Head of caudate nucleus (tissue), 42 donors: ENCODE data around the gene KANK4.

Experiments
- DNase-seq, 42 donors: peaks; one replicate each; pipeline versions ENCODE4 v3.0.0 to v3.0.0-alpha.2; 2020 to 2021; ENCODE audit warnings: mixed read lengths in 7 of 42
- intact Hi-C: fragments of 100-400 bp; cut with DNase I; formaldehyde crosslinking; loops from one replicate; pipeline ENCODE4 v1.15.0; 2022

KANK4 gene

GRCh38 chr1:62318756-62319544 is at the start of gene KANK4:
Gene KANK4 (minus strand): TSS chr1:62319434. CDS start chr1:62281564, 37,870 bp downstream.
- intact Hi-C loops = no loop called here
- peak in 1 of 42 donors; percentile 15 for DNase-seq

- no peak for DNase-seq
- intact Hi-C loops = no loop called here
These were observed 49.8 kb upstream of the KANK4 start for GRCh38 chr1:62368989-62369388.

GRCh38 chr1:62367005-62367557 is 47.8 kb upstream of the KANK4 start:
- no peak for DNase-seq
- intact Hi-C loops = no loop called here

- intact Hi-C loops = no loop called here
- no peak for DNase-seq
These were observed 45.5 kb upstream of the KANK4 start for GRCh38 chr1:62364721-62365120.

- DNase-seq = no peak
- intact Hi-C loops = no loop called here
These were observed 43.7 kb upstream of the KANK4 start for GRCh38 chr1:62362926-62363325.

GRCh38 chr1:62362061-62362917 is 43.1 kb upstream of the KANK4 start:
- DNase-seq = no peak
- intact Hi-C loops = no loop called here

GRCh38 chr1:62361431-62361830 is 42.2 kb upstream of the KANK4 start:
- intact Hi-C loops = no loop called here
- no peak for DNase-seq

- intact Hi-C loops = no loop called here
- DNase-seq = no peak
These were observed 39.6 kb upstream of the KANK4 start for GRCh38 chr1:62358665-62359373.

GRCh38 chr1:62357916-62358315 is 38.7 kb upstream of the KANK4 start:
- no peak for DNase-seq
- intact Hi-C loops = no loop called here

- intact Hi-C loops = no loop called here
- peak in 1 of 42 donors; percentile 12 for DNase-seq
These were observed 37.1 kb upstream of the KANK4 start for GRCh38 chr1:62356257-62356835.

GRCh38 chr1:62355095-62355494 is 35.9 kb upstream of the KANK4 start:
- no peak for DNase-seq
- intact Hi-C loops = no loop called here

- no peak for DNase-seq
- intact Hi-C loops = no loop called here
These were observed 34.6 kb upstream of the KANK4 start for GRCh38 chr1:62353853-62354252.

GRCh38 chr1:62352387-62352786 is 33.2 kb upstream of the KANK4 start:
- DNase-seq = no peak
- intact Hi-C loops = no loop called here

GRCh38 chr1:62349470-62350233 is 30.4 kb upstream of the KANK4 start:
- DNase-seq = no peak
- intact Hi-C loops = no loop called here

- no peak for DNase-seq
- intact Hi-C loops = no loop called here
These were observed 27.7 kb upstream of the KANK4 start for GRCh38 chr1:62346886-62347285.

GRCh38 chr1:62343911-62344310 is 24.7 kb upstream of the KANK4 start:
- intact Hi-C loops = no loop called here

GRCh38 chr1:62342270-62342669 is 23.0 kb upstream of the KANK4 start:
- intact Hi-C loops = no loop called here

More at GRCh38 chr1:62343911-62344310, 24.7 kb upstream of the KANK4 start:
- no peak for DNase-seq

GRCh38 chr1:62341615-62342014 is 22.4 kb upstream of the KANK4 start:
- DNase-seq = no peak
- intact Hi-C loops = no loop called here

More at GRCh38 chr1:62342270-62342669, 23.0 kb upstream of the KANK4 start:
- DNase-seq = no peak
